HG02973 (cell line): ENCODE results near the gene PLA2G4E.

Experiments used
- ATAC-seq: cut with Tn5 transposase; IDR thresholded peaks from one replicate; pipeline ENCODE4 v1.9.1; 2021; ENCODE audit warnings: moderate library complexity; ENCODE audit not compliant: unreplicated experiment

The PLA2G4E gene

GRCh38 chr15:41937568-41937923 is 83.3 kb downstream of the PLA2G4E start:
- no peak for ATAC-seq

GRCh38 chr15:41936649-41937567 is 83.9 kb downstream of the PLA2G4E start:
- ATAC-seq = no peak

GRCh38 chr15:41936155-41936554 is 84.7 kb downstream of the PLA2G4E start:
- ATAC-seq = no peak

- no peak for ATAC-seq
These were observed 85.2 kb downstream of the PLA2G4E start for GRCh38 chr15:41935566-41936020.

GRCh38 chr15:41934843-41935242 is 86.0 kb downstream of the PLA2G4E start:
- no peak for ATAC-seq

- ATAC-seq = no peak
These were observed 87.1 kb downstream of the PLA2G4E start for GRCh38 chr15:41933771-41934170.

- ATAC-seq = no peak
These were observed 87.5 kb downstream of the PLA2G4E start for GRCh38 chr15:41933326-41933725.

- no peak for ATAC-seq
These were observed 88.1 kb downstream of the PLA2G4E start for GRCh38 chr15:41932511-41933289.

- ATAC-seq = no peak
These were observed 88.7 kb downstream of the PLA2G4E start for GRCh38 chr15:41932101-41932500.
